Amniotic epithelial cell (primary cell): Measurements from ENCODE around the gene FBF1.
A peak's percentile ranks its signal among the peaks of the same experiment; 100 is the strongest.

Experiments
- DNase-seq: peaks from one replicate; pipeline ENCODE4 v3.0.0-alpha.2; 2010; ENCODE audit warnings: low read depth

FBF1 gene

DNA sequence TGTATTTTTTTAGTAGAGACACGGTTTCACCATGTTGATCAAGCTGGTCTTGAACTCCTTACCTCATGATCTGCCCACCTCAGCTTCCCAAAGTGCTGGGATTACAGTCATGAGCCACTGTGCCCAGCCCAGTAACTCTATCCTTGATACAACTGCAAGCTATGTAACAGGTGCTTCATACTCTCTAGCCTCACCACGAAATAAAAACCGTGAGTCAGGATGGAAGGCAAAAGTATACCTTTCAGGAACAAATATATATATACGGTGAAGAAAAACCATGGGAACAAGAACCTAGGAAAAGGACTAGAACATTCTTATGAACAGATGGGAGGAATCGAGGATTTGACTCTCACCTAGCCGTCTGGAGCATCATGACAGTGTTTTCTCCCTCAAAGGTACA is 9.6 kb upstream of the FBF1 start:
- DNase-seq, result no peak

DNA sequence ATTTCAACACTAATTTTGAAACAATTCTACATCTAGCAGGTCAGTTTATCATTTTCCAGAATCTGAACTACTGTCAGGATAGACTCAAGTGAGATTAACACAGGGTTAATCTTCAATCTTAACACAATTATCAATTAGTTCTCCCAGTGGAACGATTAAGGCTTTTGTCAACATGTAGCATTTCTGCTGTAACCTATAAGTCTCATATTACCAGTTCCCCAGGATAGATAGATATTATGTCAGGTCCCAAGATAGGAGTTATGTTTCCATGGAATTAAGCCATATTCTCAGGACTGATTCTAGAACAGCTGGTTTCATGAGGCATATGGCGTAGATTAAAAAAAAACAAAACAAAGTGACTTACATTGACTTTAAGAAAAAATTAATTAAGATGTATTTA is 4.4 kb upstream of the FBF1 start:
- DNase-seq, result no peak

DNA sequence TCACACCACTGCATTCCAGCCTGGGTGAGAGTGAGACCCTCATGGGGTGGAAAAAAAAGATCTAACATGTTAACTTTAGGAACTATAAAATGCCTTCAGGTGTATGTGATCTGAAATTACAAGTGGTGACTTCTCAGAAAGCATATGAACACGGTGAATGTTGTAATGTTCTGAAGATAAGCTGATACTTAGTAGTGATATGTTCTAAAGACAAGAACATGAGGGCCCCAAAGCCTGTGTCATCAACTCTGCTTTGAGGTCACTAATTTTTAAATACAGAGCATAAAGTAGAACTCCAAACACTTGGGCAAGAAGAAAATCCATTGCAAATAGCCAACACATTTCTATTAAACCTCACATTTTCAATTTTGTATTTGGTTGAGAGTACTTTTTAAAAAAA is 2.6 kb upstream of the FBF1 start:
- peak; percentile 34 for DNase-seq

DNA sequence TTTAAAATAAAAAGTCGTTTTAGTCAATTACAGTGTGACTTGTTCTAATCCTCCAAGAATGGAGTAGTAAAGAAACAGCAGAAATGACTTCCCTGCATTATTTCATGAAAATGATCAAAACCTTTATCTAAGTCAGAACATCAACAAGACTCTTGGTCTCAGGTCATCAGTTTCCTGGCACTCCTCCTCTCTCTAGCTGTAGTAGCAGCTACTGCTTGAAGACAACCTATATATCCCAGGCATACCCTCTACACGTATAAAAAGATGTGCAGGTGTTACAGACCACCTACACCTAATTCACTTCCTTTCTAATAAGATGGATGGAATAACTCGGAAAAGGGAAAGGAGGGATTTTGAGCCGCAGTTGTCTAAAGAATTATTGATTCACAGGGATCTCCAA is 1.6 kb upstream of the FBF1 start:
- DNase-seq, result no peak

DNA sequence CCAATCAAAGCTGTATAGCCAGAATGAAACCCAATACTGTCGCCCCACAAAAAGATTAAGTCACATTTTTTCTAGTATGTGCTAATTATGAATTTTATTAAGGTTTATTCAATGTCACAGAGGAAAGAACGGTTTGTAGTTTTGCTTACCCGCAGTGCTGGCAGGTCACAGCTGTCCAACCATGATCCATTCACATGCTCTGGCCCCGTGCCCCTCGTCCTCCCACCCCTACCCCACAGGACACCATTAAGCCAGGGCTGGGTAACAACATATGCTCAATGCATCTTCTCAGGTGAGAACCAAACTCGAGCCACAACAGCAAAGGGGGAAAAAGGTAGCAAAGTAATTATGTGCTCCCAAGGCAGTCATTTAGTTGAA is 589 bp upstream of the FBF1 start:
- no peak for DNase-seq

DNA sequence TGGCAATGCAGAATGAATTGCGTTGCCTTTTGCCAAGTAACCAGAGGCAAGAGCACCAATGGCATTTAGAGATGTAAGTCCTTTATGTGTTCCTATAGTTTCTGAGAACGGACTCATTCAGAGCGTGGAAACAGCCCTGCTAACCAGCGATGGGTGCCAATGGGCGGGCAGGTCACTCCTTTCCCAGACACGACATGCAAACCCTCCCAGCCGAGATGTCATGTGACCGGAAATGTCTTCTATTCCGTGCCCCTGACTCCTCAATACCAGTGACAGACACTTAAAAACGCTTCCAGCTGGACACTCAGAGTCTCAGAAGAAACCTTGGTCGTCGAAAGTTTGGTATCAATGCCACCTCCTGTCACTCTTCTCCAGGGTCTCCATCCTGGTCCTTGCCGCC is 3.2 kb downstream of the FBF1 start:
- DNase-seq, result no peak

DNA sequence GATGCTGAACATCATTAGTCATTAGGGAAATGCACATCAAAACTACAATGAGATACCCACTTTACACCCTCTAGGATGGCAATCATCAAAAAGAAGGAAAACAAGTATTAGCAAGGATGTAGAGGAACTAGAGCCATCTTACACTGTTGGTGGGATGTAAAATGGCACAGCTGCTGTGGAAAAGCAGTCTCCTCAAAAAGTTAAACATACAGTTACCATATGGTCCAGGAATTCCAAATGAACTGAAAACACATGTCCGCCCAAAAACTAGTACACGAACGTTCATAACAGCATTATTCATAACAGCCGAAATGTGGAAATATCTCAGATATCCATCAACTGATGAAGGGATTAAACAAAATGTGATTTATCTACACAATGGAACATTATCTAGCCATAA is 7.0 kb downstream of the FBF1 start:
- peak; percentile 27 for DNase-seq

DNA sequence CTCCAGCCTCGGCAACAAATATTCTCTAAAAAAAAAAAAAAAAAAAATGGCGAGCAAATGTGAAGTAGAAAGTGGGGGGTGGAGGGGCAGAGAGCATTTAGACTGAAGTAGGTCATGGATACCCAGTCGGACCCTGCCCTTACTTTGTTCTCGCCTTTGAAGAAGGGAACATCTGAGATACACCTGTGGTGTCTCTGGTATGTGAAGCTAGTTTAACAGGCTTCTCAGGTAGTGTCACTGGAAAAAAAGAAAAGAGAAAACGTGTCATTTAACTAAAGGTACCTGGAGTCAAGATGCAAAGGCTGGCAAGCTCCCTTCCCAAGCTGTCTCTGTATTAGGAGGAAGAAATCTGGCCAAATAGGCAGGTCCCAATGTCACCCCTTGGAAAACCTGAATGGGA is 8.0 kb downstream of the FBF1 start:
- DNase-seq, result no peak

DNA sequence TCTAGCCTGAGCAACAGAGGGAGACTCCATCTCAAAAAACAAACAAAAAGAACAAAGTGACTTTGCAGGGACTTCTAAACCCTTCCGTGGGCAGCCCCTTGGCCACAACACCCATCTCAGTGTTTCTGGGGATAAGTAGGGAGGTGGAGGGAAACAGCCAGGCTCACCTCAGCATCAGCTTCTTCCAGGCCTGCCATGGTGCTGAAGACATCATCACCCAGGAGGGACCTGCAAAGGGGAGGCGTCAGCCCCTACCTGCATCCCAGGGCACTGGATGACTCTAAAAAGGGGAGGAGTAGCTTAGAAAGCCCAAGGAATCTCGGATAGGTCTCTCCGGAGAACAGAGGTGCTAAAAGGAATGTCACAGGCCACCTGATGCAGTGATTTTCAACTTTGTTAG is 9.8 kb downstream of the FBF1 start:
- DNase-seq, result no peak

DNA sequence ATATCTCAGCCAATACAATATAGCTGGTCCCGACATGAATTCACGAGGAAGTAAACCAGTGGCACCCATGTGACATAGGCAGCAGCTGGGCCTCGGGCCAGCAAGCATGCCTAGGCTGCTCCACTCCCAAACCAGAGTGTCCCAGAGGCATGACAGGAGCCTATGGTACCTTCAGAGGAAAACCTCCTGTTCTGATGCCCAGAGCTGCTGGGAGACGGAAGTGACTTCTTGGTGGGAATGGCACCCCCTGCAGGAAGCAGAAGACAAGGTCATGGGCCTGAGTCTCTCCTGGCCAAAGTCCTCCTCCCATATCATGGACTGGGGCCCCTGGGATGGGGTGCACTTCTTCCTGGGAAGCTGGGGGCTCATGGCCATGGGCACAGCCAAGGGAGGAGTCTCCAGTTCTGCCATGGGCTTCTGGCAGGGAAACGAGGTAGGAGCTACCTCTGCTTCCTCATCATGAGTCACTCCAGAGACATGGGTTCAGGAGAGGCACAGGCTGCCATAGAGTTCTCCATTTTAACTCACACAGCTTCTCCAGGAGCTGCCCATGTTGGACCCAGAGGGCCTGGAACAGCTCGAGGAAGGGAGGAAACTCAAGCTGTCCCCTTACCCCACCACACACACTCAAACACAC is 13.4 kb downstream of the FBF1 start:
- peak; percentile 23 for DNase-seq

DNA sequence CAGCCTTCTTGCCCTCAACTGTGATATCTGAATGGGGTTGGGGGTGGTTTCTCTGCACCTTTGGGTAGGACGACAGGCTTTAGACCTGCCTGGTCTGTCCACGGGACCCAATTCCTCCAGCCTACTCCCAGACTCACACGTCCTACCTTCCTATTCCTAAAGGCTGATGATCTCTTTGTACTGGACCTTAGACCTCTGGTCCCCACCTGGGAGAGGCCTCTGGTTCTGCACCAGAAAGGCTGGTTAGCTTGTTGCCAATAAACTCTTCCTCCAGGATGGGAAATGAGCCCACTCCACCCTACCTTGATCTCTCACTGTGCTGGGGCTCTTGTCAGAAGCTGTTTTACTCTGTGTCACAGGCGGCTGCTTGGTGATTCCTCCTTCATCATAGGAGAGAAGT is 14.4 kb downstream of the FBF1 start:
- no peak for DNase-seq

DNA sequence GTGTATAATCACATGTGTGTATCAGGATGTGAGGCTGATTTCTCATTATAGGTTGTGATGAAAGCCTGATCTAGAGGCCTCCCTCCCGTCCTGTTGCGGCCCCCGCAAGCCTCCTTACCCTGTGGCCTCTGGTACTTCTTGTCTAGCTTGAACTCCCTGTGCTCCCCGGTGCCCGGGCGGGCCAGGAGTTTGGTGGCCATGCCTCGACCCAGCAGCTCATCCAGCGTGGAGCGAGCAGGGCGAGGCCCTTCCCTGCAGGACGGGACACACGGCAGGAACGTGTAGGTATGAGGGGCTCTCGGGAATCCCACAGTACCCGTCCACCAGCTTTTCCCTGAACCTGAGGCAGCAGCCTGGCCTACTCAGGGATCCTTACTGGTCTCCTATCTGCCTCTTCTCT is 14.9 kb downstream of the FBF1 start:
- no peak for DNase-seq

DNA sequence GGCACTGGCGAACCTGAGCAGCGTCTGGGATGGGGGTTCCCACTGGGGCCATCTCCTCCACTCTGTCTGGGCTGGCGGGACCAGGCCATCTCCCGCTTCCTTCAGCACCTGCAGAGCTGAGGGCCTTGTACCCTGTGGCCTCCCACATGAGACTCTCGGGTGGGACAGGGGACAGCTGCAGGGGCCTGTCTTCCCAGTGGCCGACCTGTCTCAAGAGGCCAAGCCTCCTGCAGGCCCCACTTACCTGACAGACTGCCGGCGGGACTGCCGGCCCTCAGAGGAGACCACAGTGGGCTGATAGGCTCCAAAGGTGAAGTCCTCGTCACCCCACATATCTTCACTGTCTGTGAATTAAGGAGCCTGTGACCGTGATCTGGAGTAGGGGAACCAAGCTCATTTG is 15.7 kb downstream of the FBF1 start:
- no peak for DNase-seq

DNA sequence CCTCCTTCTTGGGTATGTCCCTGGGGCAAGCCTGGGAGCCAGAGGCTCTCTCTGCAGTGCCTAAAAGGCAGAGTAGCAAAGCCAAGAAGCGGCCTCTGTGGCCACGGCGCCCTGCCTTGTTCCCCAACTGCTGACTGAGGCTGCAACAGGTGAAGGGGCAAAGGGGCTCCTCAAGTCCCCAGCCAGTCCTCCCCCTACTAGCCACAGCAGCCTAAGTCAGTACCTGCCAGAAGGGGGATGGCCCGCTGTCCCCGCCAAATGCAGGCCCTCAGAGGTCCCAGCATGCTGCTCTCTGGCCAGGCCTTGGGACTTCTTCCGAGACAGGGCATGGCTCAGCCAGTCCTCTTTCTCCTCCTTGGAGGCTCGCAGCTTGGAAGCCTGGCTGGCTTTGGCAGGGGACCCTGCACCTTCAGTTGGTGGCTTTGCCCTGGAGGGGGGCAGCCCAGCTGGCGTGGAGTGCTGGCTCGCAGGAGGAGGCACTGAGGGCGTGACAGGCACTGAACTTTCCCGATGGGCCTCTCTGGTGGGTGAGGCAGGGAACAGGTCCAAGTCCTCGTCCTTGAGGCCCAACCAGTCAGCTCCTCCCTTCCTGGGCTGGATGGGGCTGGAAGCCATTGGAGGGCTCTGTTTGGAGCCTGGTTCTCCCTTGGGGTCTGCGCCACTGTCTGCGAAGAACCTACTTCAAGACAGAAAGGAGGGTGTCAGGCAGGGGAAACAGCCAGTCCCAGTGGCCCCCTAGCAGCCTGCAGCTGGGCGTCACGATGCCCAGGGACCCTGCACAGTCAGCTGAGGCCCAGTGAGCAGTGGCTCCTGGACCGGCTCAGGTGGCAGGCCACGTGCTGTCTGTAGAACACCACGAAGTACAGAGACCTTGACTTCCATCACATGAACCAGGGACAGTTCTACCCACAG is 17.6 kb downstream of the FBF1 start:
- no peak for DNase-seq

DNA sequence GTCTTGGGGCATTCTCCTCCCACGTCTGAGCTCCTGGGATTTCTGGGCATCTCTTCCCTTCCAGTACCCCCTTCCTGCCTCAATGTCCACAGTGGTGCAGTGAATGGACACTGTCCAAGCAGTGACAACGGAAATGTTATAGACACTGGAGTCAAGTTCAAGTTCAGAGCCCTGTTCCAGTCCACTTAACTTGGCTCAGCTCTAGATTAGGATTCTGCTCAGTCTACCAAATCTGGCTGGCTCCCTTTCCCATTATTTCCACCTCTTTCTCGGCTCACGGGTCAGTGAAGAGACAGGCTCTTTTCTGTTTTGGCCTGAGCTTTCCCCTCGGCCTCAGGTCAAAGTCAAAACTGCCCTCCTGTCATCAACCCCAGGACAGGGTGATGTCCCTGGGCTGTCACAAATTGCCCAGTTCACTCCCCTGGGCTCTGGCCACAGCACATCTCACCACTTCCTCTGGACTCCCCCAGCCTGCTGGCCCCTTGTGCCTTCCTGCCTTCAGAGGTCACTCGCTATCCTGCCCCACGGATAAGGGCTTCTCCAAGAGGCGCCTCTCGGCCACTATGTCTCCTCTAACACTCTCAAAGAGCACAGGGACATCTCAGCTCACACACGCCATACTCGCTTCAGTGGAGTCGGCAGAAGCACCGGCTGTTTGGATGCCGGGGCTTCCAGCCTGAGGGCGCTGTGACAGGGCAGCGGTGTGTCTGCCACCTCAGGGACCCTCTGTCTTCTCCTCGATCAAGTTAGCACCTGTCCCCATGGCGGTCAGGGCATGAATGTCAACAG is 18.5 kb downstream of the FBF1 start:
- no peak for DNase-seq

DNA sequence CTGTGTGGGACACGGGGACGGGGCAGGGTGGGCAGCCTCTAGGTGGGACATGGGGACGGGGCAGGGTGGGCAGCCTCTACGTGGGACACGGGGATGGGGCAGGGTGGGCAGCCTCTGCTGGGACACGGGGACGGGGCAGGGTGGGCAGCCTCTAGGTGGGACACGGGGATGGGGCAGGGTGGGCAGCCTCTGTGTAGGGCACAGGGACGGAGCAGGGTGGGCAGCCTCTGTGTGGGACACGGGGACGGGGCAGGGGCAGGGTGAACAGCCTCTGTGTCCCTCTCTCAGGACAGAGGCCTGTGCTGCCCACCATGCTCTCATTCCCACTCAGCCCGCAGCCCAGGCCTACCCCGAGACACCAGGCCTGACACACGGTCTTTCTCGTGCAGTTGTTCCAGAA is 19.2 kb downstream of the FBF1 start:
- DNase-seq, result no peak

DNA sequence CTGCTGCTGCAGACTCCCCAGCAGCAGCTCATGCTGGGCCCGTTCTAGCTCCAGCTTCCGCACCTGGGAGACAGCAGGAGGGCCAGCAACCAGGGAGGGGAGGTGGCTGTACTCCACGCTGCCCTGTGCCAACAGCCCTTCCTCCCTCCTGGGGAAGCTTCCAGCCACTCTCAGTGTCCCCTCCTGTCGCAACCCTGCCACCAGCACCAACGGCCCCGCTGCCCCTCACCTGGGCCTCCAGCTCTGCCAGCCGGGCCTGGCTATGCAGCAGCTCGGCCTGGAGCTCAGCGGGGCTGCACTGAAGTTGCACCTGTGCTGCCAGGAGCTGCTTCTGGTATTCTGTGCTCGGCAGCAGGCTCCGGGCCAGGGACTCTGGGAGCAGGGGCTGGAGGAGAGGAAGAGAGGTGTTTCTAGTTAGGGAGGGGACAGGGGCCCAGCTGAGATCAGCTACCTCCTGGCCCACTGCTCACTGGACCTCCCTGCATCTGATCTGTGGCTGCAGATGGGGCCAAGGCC is 20.7 kb downstream of the FBF1 start:
- DNase-seq, result no peak

DNA sequence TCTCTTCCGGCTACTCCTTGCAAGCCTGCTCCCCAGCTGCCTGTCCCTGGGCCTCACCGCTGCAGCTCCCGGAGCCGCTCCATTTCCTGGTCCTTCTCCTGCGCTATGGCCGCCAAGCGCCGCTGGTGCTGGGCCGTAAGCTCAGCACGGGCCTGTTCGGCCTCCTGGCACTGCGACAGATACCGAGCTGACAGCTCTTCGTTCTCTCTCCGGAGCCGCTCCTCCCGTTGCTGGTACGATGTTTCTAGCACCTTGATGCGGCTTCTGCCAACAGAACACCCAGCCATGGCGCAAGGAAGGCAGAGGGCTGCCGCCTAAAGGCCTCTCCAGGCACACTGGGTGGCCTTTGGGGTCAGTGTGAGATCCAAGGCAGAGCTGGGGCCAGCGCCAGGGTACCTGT is 21.2 kb downstream of the FBF1 start:
- DNase-seq, result no peak

DNA sequence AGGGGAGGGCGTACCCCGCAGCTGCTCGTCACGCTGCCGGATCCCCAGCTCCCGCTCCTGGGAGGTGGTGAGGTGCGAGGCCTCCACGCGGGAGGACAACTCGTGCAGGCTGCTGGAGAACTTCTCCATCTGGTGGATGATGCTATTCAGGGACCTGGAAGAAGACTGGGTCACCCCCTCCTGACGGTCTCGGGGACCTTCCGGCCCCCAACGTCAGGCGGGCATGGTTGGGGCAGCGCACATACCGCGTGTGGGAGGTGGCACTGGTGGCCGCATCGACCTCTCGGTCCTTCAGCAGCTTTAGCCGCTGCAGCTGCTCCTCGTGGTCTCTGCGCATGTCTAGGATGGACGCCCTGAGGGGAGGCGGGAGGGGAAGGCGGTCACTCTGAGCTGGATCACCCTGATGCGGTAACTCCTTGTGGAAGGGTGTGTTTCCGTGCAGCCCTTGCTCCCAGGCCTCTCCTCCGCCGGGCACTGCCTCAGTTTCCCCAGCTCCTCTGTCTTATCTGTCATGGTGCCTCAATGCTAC is 22.9 kb downstream of the FBF1 start:
- no peak for DNase-seq

DNA sequence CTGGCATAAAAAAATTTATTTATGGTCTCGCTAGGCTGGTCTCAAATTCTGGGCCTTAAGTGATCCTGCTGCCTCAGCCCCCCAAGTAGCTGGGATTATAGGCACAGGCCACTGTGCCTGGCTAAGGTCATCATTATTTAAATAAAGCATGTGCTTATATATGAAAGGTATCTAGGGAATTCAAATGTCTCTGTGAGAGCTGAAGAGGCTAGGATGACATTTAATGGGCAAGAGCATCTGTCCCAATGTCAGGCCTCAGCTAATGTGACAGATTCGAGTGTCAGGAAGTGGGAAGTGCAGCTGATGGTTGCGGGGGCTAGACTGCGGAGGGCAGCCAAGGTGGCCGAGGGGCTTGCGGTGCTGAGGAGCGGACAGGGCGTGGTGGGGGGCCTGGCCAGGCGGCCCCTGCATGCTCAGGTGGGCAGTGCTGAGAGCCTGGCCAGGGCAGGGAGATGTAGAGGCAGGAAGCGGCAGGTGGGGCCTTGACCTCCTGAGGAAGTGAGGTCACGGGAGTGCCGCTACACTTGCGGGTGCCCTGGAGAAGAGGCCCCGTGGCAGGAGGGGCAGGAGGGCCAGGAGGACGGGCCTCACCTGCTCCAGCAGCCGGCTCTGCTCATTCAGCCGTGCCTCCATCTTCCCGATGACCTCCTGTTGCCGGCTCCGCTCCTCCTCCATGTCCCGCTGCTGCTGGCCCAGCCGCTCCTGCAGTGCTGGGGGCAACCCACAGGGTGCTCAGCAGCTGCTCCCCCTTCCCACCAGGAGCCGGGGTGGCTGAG is 23.5 kb downstream of the FBF1 start:
- DNase-seq, result no peak

DNA sequence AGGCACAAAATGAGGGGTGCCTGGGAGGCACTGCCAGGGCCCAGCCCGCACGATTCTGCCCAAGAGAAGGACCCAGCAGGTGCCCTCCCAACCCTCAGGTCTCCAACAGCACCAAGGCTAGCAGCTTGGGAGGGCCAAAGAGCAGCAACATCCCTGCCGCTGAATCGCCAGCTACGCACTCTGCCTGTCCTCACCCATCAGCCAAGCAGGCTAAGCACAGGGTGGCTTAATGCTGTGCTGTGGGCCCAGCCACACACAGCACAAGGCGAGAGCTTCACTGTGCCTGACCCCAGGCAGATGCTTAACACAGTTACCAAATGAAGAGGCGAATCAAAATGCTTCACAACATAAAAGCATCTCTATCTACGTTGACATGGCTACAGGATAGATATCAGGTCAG is 25.6 kb downstream of the FBF1 start:
- no peak for DNase-seq
